GM12878 (cell line): ENCODE results near the gene RBMS1. TPM values are rescaled to one million over a fixed set of nuclear protein-coding genes. Genes with fewer than 3 reads are reported as not detected.

Source experiments
- ATAC-seq: fragments of 200-7000 bp; cut with Tn5 transposase; 3 replicates; pipeline ENCODE4 v1.9.1; 2020; ENCODE audit warnings: mild to moderate bottlenecking, moderate library complexity
- BruUV-seq: library from RNA; stranded (reverse); fragments of 400-500 nt; replicated peaks from 2 replicates; lab custom pipeline; 2021; lab: Mats Ljungman, UMichigan
- CTCF ChIA-PET: fragments of 300-600 bp; sonication (Branson Sonifier 250); formaldehyde crosslinking; extraction: SDS; loops from one replicate; lab custom pipeline; 2021; ENCODE audit warnings: inconsistent platforms; lab: Yijun Ruan, JAX
- POLR2A ChIA-PET: fragments of 350-600 bp; formaldehyde crosslinking; extraction: SDS; loops from one replicate; lab custom pipeline; 2021; ENCODE audit warnings: inconsistent platforms; lab: Charles Lee
- RAD21 ChIA-PET: fragments of 300-600 bp; sonication (Branson Sonifier 250); formaldehyde crosslinking; loops from one replicate; lab custom pipeline; 2023; ENCODE audit warnings: antibody characterized with exemption; ENCODE audit not compliant: unreplicated experiment; lab: Charles Lee
- SMC1A ChIA-PET: fragments of 300-600 bp; sonication (Branson Sonifier 250); formaldehyde crosslinking; loops from one replicate; lab custom pipeline; 2023; ENCODE audit not compliant: unreplicated experiment, uncharacterized antibody; lab: Charles Lee
- DNase-seq: peaks from one replicate; pipeline ENCODE4 v3.0.0-alpha.2; 2011; ENCODE audit warnings: low read depth, low spot score
- FAIRE-seq: peaks from 3 replicates; lab custom pipeline; 2011; peaks lifted over from hg19 to GRCh38; lab: Jason Lieb, UNC
- H2AFZ ChIP-seq: 2 replicates; pipeline ENCODE4 v1.6.0; 2011; ENCODE audit warnings: low read depth, low read length, control low read depth; ENCODE audit not compliant: control insufficient read depth
- H3K27ac ChIP-seq: 2 replicates; pipeline ENCODE4 v1.5.1; 2011; ENCODE audit warnings: control low read depth; ENCODE audit not compliant: control insufficient read depth, insufficient read depth
- H3K27me3 ChIP-seq, 2 experiments: replicated peaks in 1 of 2; 2 replicates each; pipeline versions ENCODE4 v1.6.0 to v1.6.1; 2011; ENCODE audit warnings: low read length in 1 of 2; ENCODE audit not compliant: control insufficient read depth in 2 of 2, insufficient read depth in 2 of 2
- H3K36me3 ChIP-seq, 2 experiments: 2 replicates each; pipeline ENCODE4 v1.5.1; 2011; ENCODE audit warnings: low read length in 1 of 2; ENCODE audit not compliant: control insufficient read depth in 2 of 2, insufficient read depth in 2 of 2
- H3K4me1 ChIP-seq: 2 replicates; pipeline ENCODE4 v1.6.1; 2011; ENCODE audit warnings: mild to moderate bottlenecking, low read length, moderate library complexity, mixed read lengths; ENCODE audit not compliant: control insufficient read depth, insufficient read depth
- H3K4me2 ChIP-seq: 2 replicates; pipeline ENCODE4 v1.6.0; 2011; ENCODE audit warnings: control low read depth; ENCODE audit not compliant: control insufficient read depth, insufficient read depth
- H3K4me3 ChIP-seq: fragments of 200-600 bp; sonication (generic); 2 replicates; pipeline ENCODE4 v1.5.1; 2016
- H3K79me2 ChIP-seq: 2 replicates; pipeline ENCODE4 v1.6.0; 2011; ENCODE audit warnings: low read length; ENCODE audit not compliant: control insufficient read depth, insufficient read depth
- H3K9ac ChIP-seq: 2 replicates; pipeline ENCODE4 v1.8.0; 2011; ENCODE audit warnings: low read length, control low read depth, mixed read lengths; ENCODE audit not compliant: control insufficient read depth, insufficient read depth
- H3K9me3 ChIP-seq: replicated peaks from 3 replicates; pipeline ENCODE4 v1.5.1; 2011; ENCODE audit warnings: mild to moderate bottlenecking, low read length; ENCODE audit not compliant: control insufficient read depth, insufficient read depth
- H4K20me1 ChIP-seq: 2 replicates; pipeline ENCODE4 v1.6.0; 2011; ENCODE audit not compliant: control insufficient read depth, insufficient read depth
- E4F1 ChIP-seq: fragments of 450-650 bp; IDR thresholded peaks from 2 replicates; pipeline ENCODE4 v1.6.1; 2018; ENCODE audit warnings: borderline replicate concordance, mild to moderate bottlenecking; ENCODE audit not compliant: partially characterized antibody
- ETV6 ChIP-seq, 2 experiments: fragments of 450-650 bp in 1 of 2; IDR thresholded peaks in 1 of 2; conservative IDR thresholded peaks in 1 of 2; 2 replicates each; pipeline ENCODE4 v1.6.1; 2014; ENCODE audit warnings: antibody characterized with exemption in 1 of 2, borderline replicate concordance in 1 of 2, low read depth in 1 of 2, mild to moderate bottlenecking in 1 of 2, moderate library complexity in 1 of 2
- MEF2A ChIP-seq: IDR thresholded peaks from 2 replicates; pipeline ENCODE4 v1.6.1; 2011; ENCODE audit warnings: low read depth, mild to moderate bottlenecking, low read length, moderate library complexity; ENCODE audit not compliant: insufficient read depth
- MYB ChIP-seq: fragments of 150-350 bp; IDR thresholded peaks from 2 replicates; pipeline ENCODE4 v1.6.1; 2014; ENCODE audit warnings: mild to moderate bottlenecking, low read depth, low read length, borderline replicate concordance
- RBBP5 ChIP-seq: fragments of 200-600 bp; sonication (generic); conservative IDR thresholded peaks from 2 replicates; pipeline ENCODE4 v1.6.1; 2016
- in situ Hi-C: fragments of 300-500 bp; cut with MboI; formaldehyde crosslinking; loops from 9 replicates; pipeline ENCODE4 v1.14.3; 2018; ENCODE audit warnings: mixed read lengths
- intact Hi-C: fragments of 100-400 bp; cut with micrococcal nuclease; formaldehyde crosslinking; loops from one replicate; pipeline ENCODE4 v1.14.2; 2022; ENCODE audit not compliant: unreplicated experiment
- polyA plus RNA-seq, 11 experiments: library from polyadenylated mRNA; depleted of rRNA in 4 of 11; unstranded in 6 of 11; stranded (reverse) in 5 of 11; fragments of >200 nt; fragmentation: Nextera tagmentation in 4 of 11; fragmentation: Illumina TruSeq in 1 of 11; extraction: Ambion mirVana in 4 of 11; extraction: Trizol in 1 of 11; gene quantifications; 1 replicate in 1 of 11; 2 replicates in 10 of 11; pipeline versions ENCODE4 v1.2.1 to v1.2.3, GENCODE V29; 2011 to 2016; ENCODE audit warnings: inconsistent platforms in 2 of 11, missing spikeins in 2 of 11, low read depth in 1 of 11
- total RNA-seq, 4 experiments: library from RNA; depleted of rRNA in 3 of 4; stranded (reverse); fragments of >200 nt in 3 of 4; fragmentation: Illumina TruSeq in 1 of 4; extraction: Trizol in 1 of 4; gene quantifications; 2 replicates each; pipeline versions ENCODE4 v1.2.1 to v1.2.3, GENCODE V29; 2013 to 2021
- TF ChIP-seq, protein P1 (sequence below): fragments of 450-650 bp; IDR thresholded peaks from 2 replicates; pipeline ENCODE4 v1.6.1; 2017; ENCODE audit warnings: mild to moderate bottlenecking

The RBMS1 gene
- total and polyA plus RNA-seq, 10 of the 15 experiments (the other 5 are each of a cell fraction or from before 2014, with no cell fraction given) = 0.04 to 0.31 (median 0.17) TPM; not detected in 1

- H3K4me1 ChIP-seq = no peaks in the 10 kb centered on the region
- CTCF ChIA-PET = interaction anchor here (1.6 kb wide), 1 partner anchor 14 kb away, joined by 5 read pairs; no protein-coding TSS in a partner anchor
- no peak for FAIRE-seq
- TF ChIP-seq MEF2A = no peak
- TF ChIP-seq RBBP5 = no peak
- no peak for TF ChIP-seq E4F1
- TF ChIP-seq ETV6 (conservative IDR thresholded peaks at IDR 0.05 in 1 of 2, IDR thresholded peaks at IDR 0.05 in 1 of 2; ENCODE audit: borderline replicate concordance in 1 of 2, low read depth in 1 of 2) = no peak
- TF ChIP-seq MYB = no peak
- TF ChIP-seq, protein P1, sequence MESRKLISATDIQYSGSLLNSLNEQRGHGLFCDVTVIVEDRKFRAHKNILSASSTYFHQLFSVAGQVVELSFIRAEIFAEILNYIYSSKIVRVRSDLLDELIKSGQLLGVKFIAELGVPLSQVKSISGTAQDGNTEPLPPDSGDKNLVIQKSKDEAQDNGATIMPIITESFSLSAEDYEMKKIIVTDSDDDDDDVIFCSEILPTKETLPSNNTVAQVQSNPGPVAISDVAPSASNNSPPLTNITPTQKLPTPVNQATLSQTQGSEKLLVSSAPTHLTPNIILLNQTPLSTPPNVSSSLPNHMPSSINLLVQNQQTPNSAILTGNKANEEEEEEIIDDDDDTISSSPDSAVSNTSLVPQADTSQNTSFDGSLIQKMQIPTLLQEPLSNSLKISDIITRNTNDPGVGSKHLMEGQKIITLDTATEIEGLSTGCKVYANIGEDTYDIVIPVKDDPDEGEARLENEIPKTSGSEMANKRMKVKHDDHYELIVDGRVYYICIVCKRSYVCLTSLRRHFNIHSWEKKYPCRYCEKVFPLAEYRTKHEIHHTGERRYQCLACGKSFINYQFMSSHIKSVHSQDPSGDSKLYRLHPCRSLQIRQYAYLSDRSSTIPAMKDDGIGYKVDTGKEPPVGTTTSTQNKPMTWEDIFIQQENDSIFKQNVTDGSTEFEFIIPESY = no peak
- TF ChIP-seq, all 136 proteins: peak for 0
- POLR2A ChIA-PET = no interaction called here
- ATAC-seq = no peak
- RAD21 ChIA-PET = no interaction called here
- no peaks in the 10 kb centered on the region for H3K27me3 ChIP-seq
- no peaks in the 10 kb centered on the region for H3K36me3 ChIP-seq
- no TSS peak for BruUV-seq
- no peak for DNase-seq
- no peak overlapping the region for H3K4me2 ChIP-seq
- H3K27ac ChIP-seq = no peak overlapping the region
- in situ Hi-C loops (no loop called here), intact Hi-C loops (no loop called here)
- no peak overlapping the region for H3K9ac ChIP-seq
- H2AFZ ChIP-seq = no peak overlapping the region
- H4K20me1 ChIP-seq = no peaks in the 10 kb centered on the region
- no peaks in the 10 kb centered on the region for H3K79me2 ChIP-seq
- H3K9me3 ChIP-seq = no peaks in the 10 kb centered on the region
- SMC1A ChIA-PET = no interaction called here
- no peak overlapping the region for H3K4me3 ChIP-seq
These were observed 184.0 kb downstream of the RBMS1 start for GRCh38 chr2:160309585-160309984.
